ENCODE measurements around the gene GATAD1. TPM values are rescaled to one million over a fixed set of nuclear protein-coding genes. Genes with fewer than 3 reads are reported as not detected.
"Not testable (repeated sequence)": the region's sequence is repeated elsewhere in the genome, so short reads cannot be mapped to it uniquely, and the experiment has no call there.

The GATAD1 gene
- total and polyA plus RNA-seq, 2 of the 8 experiments (the other 6 are each of a cell fraction or from before 2014, with no cell fraction given), result 17.1 to 34.7 TPM

GRCh38 chr7:92475851-92476590 is 28.7 kb downstream of the GATAD1 start:
- H4K91ac ChIP-seq (replicated peaks; ENCODE audit: insufficient read length, low read length); H3K9ac ChIP-seq (replicated peaks in 1 of 4; ENCODE audit: extremely low read depth in 1 of 4, low read depth in 3 of 4, low read length in 3 of 4); H2AFZ ChIP-seq (ENCODE audit: low read length); H3K9me3 ChIP-seq (ENCODE audit: insufficient read depth in 2 of 2, low read depth in 1 of 2, low read length in 1 of 2); H3K27ac ChIP-seq (ENCODE audit: low read depth, low read length); H2BK120ac ChIP-seq (replicated peaks; ENCODE audit: low read depth, low read length); H3K23me2 ChIP-seq (ENCODE audit: low read depth, low read length); H3K4me1 ChIP-seq (replicated peaks in 1 of 4; ENCODE audit: control insufficient read depth in 3 of 4, insufficient read depth in 4 of 4, low read length in 3 of 4); H3K79me2 ChIP-seq (ENCODE audit: control insufficient read depth in 1 of 2, insufficient read depth in 2 of 2, low read length in 2 of 2); H3K36me3 ChIP-seq (ENCODE audit: control insufficient read depth in 2 of 4, insufficient read depth in 4 of 4, low read length in 3 of 4); H2BK15ac ChIP-seq (ENCODE audit: low read length); H3K18ac ChIP-seq (ENCODE audit: extremely low read depth, low read length); FAIRE-seq; H3K4me2 ChIP-seq (ENCODE audit: insufficient read depth in 1 of 2, low read depth in 2 of 2, low read length in 2 of 2); H4K20me1 ChIP-seq (replicated peaks in 1 of 2; ENCODE audit: control insufficient read depth in 1 of 2, insufficient read depth in 2 of 2, low read length in 2 of 2); H2BK20ac ChIP-seq (ENCODE audit: low read length); H2BK12ac ChIP-seq (ENCODE audit: low read depth, low read length); H3K56ac ChIP-seq (replicated peaks; ENCODE audit: insufficient read length, low read depth, low read length); DNase-seq (ENCODE audit: low read depth in 1 of 2, low spot score in 2 of 2); H4K5ac ChIP-seq (ENCODE audit: insufficient read length, low read depth, low read length); H2BK5ac ChIP-seq (ENCODE audit: low read depth, low read length); H4K8ac ChIP-seq (ENCODE audit: extremely low read depth, insufficient read depth, low read length); H3K4me3 ChIP-seq (ENCODE audit: extremely low read depth in 1 of 4, insufficient read depth in 2 of 4, low read depth in 3 of 4, low read length in 4 of 4); H3K4ac ChIP-seq (replicated peaks; ENCODE audit: insufficient read length, low read depth, low read length); H3K14ac ChIP-seq (ENCODE audit: insufficient read length); H2AK5ac ChIP-seq (ENCODE audit: low read depth, low read length); H3K27me3 ChIP-seq (replicated peaks in 1 of 4; ENCODE audit: control insufficient read depth in 3 of 4, extremely low read depth in 1 of 4, insufficient read depth in 3 of 4, low read length in 3 of 4); H3K23ac ChIP-seq (ENCODE audit: insufficient read length); H3K79me1 ChIP-seq (ENCODE audit: low read depth, low read length): not testable (repeated sequence)
- 89% methylated on average over 11 of the region's 11 CpGs; no CpG with 5 or more reads in 1 of the 2 experiments for WGBS, 2 experiments (ENCODE audit: extremely low coverage in 1 of 2, insufficient coverage in 1 of 2, insufficient read length in 1 of 2, insufficient replicate concordance in 2 of 2, low coverage in 1 of 2, low lambda C conversion rate in 2 of 2, missing lambda C conversion rate in 1 of 2)
- ChIA-PET CTCF (ENCODE audit: partially characterized antibody) (interaction anchor here (1.3 kb wide), 1 partner anchor 15 kb away, joined by 3 read pairs; no protein-coding TSS in a partner anchor), POLR2A (ENCODE audit: partially characterized antibody) (interaction anchor here (0.7 kb wide), 1 partner anchor 29 kb away, joined by 3 read pairs; the partner anchor contains the start of gene GATAD1)
